HepG2 (cell line): ENCODE measurements around the gene RPS28. TPM values are rescaled to one million over a fixed set of nuclear protein-coding genes. Genes with fewer than 3 reads are reported as not detected.

ENCODE experiments used
- ARID4A ChIP-seq: sonication (generic); formaldehyde crosslinking; IDR thresholded peaks from 2 replicates; pipeline ENCODE4 v1.5.0; 2020; ENCODE audit warnings: mild to moderate bottlenecking, missing genetic modification reagents, borderline replicate concordance
- DRAP1 ChIP-seq: IDR thresholded peaks from 2 replicates; pipeline ENCODE4 v1.6.1; 2016; ENCODE audit warnings: missing genetic modification reagents, missing compliant biosample characterization
- FOSL2 ChIP-seq: sonication (generic); formaldehyde crosslinking; IDR thresholded peaks from 2 replicates; pipeline ENCODE4 v1.4.0; 2020; ENCODE audit warnings: missing genetic modification reagents
- GTF3A ChIP-seq: sonication (generic); formaldehyde crosslinking; conservative IDR thresholded peaks from 2 replicates; pipeline ENCODE4 v1.4.0; 2020; ENCODE audit warnings: mild to moderate bottlenecking, missing genetic modification reagents
- MED1 ChIP-seq: sonication (generic); formaldehyde crosslinking; IDR thresholded peaks from 2 replicates; pipeline ENCODE4 v1.4.0; 2020; ENCODE audit warnings: missing genetic modification reagents
- MTA3 ChIP-seq: sonication (generic); formaldehyde crosslinking; IDR thresholded peaks from 2 replicates; pipeline ENCODE4 v1.4.0; 2020; ENCODE audit warnings: missing genetic modification reagents
- MYC ChIP-seq: sonication (generic); formaldehyde crosslinking; IDR thresholded peaks from 2 replicates; pipeline ENCODE4 v1.9.0; 2021; ENCODE audit warnings: missing genetic modification reagents, borderline replicate concordance
- NFIC ChIP-seq: IDR thresholded peaks from 2 replicates; pipeline ENCODE4 v1.6.1; 2012; ENCODE audit warnings: mild to moderate bottlenecking, low read length, inconsistent platforms
- REST ChIP-seq, 2 experiments: IDR thresholded peaks; 2 replicates each; pipeline ENCODE4 v1.6.1; 2011 to 2012; ENCODE audit warnings: low read length in 2 of 2, borderline replicate concordance in 1 of 2, low read depth in 1 of 2, mild to moderate bottlenecking in 1 of 2, moderate library complexity in 1 of 2
- RXRB ChIP-seq: IDR thresholded peaks from 2 replicates; pipeline ENCODE4 v1.6.1; 2016; ENCODE audit warnings: borderline replicate concordance, missing genetic modification reagents, missing compliant biosample characterization
- SIX1 ChIP-seq: sonication (generic); formaldehyde crosslinking; IDR thresholded peaks from 2 replicates; pipeline ENCODE4 v1.4.0; 2020; ENCODE audit warnings: missing genetic modification reagents, borderline replicate concordance
- SKIL ChIP-seq: sonication (generic); formaldehyde crosslinking; IDR thresholded peaks from 2 replicates; pipeline ENCODE4 v1.8.0; 2022; ENCODE audit warnings: missing genetic modification reagents, mild to moderate bottlenecking, moderate library complexity, borderline replicate concordance
- SOX13 ChIP-seq, 3 experiments: fragments of 450-650 bp in 1 of 3; sonication (generic) in 1 of 3; formaldehyde crosslinking in 1 of 3; IDR thresholded peaks in 2 of 3; conservative IDR thresholded peaks in 1 of 3; 2 replicates each; pipeline versions ENCODE4 v1.5.0 to v1.6.1; 2016 to 2020; ENCODE audit warnings: antibody characterized with exemption in 1 of 3, mild to moderate bottlenecking in 1 of 3, missing compliant biosample characterization in 1 of 3, missing genetic modification reagents in 1 of 3, moderate library complexity in 1 of 3
- ZNF136 ChIP-seq: sonication (generic); formaldehyde crosslinking; IDR thresholded peaks from 2 replicates; pipeline ENCODE4 v1.8.1; 2022; ENCODE audit warnings: low read depth, mild to moderate bottlenecking, moderate library complexity, missing genetic modification reagents
- ZNF24 ChIP-seq: fragments of 450-650 bp; IDR thresholded peaks from 2 replicates; pipeline ENCODE4 v1.6.1; 2017; ENCODE audit warnings: antibody characterized with exemption, mild to moderate bottlenecking
- ZNF713 ChIP-seq: sonication (generic); formaldehyde crosslinking; IDR thresholded peaks from 2 replicates; pipeline ENCODE4 v1.4.0; 2020; ENCODE audit warnings: mild to moderate bottlenecking, missing genetic modification reagents
- polyA plus RNA-seq, 8 experiments: library from polyadenylated mRNA; depleted of rRNA in 3 of 8; stranded (reverse) in 7 of 8; unstranded in 1 of 8; fragments of >200 nt; fragmentation: Illumina TruSeq in 4 of 8; extraction: Trizol in 4 of 8; gene quantifications; 2 replicates each; pipeline versions ENCODE4 v1.2.1 to v1.2.3, GENCODE V29; 2011 to 2016; ENCODE audit warnings: low read depth in 4 of 8, missing spikeins in 1 of 8, mixed read lengths in 1 of 8; ENCODE audit not compliant: insufficient read depth in 1 of 8
- total RNA-seq, 5 experiments: library from RNA; depleted of rRNA; stranded (reverse); fragments of >200 nt; fragmentation: Illumina TruSeq; extraction: Trizol; gene quantifications; 2 replicates each; pipeline ENCODE4 v1.2.3, GENCODE V29; 2016; ENCODE audit warnings: low read depth in 1 of 5

Gene RPS28
- total and polyA plus RNA-seq, 2 of the 13 experiments (the other 11 are each of a cell fraction or from before 2014, with no cell fraction given), result 281 to 545 TPM

GRCh38 chr19:8361921-8362793 is 40.9 kb downstream of the RPS28 start (continued):
- TF ChIP-seq ZNF713 (CRISPR knock-in tag) (no peak), SOX13 (IDR thresholded peaks at IDR 0.05) (no peak), SOX13 (CRISPR knock-in tag; conservative IDR thresholded peaks at IDR 0.05 in 1 of 2, IDR thresholded peaks at IDR 0.05 in 1 of 2) (peak in 1 of 2 experiments; percentile 42; a peak in 1 of 4 replicates), NFIC (peak; percentile 35; the same call in 1 of the 2 replicates), FOSL2 (peak; percentile 67), ARID4A (CRISPR knock-in tag) (peak; percentile 46; the same call in 1 of the 2 replicates), MYC (CRISPR knock-in tag) (0 out of 2 replicates have a peak, but pooled peaks have one; percentile 35), GTF3A (CRISPR knock-in tag) (no peak), RXRB (CRISPR knock-in tag) (peak; percentile 52; the same call in 1 of the 2 replicates), SKIL (CRISPR knock-in tag) (peak; percentile 75; the same call in 1 of the 2 replicates), REST (IDR thresholded peaks at IDR 0.05; ENCODE audit: borderline replicate concordance in 1 of 2, low read depth in 1 of 2, low read length in 2 of 2) (no peak), MED1 (CRISPR knock-in tag) (peak; percentile 87), MTA3 (CRISPR knock-in tag) (no peak), ZNF24 (peak; percentile 23; the same call in 1 of the 2 replicates), SIX1 (peak; percentile 37; the same call in 1 of the 2 replicates), DRAP1 (CRISPR knock-in tag) (peak; percentile 66; the same call in 1 of the 2 replicates), ZNF136 (CRISPR knock-in tag) (0 out of 2 replicates have a peak, but pooled peaks have one; percentile 68)
